Fibroblast of mammary gland (primary cell): ENCODE results near the gene GUCD1.

Experiments used
- DNase-seq: peaks from one replicate; pipeline ENCODE4 v3.0.0-alpha.2; 2010; ENCODE audit warnings: low read depth
- H3K4me3 ChIP-seq: 2 replicates; pipeline ENCODE4 v1.5.1; 2011; ENCODE audit warnings: low read depth, mild to moderate bottlenecking, low read length, moderate library complexity; ENCODE audit not compliant: control insufficient read depth
- TF ChIP-seq, protein P1 (sequence below): conservative IDR thresholded peaks from 2 replicates; pipeline ENCODE4 v1.5.1; 2011; ENCODE audit warnings: low read depth, low read length, inconsistent platforms; ENCODE audit not compliant: control insufficient read depth, insufficient read depth

GUCD1 gene

DNA sequence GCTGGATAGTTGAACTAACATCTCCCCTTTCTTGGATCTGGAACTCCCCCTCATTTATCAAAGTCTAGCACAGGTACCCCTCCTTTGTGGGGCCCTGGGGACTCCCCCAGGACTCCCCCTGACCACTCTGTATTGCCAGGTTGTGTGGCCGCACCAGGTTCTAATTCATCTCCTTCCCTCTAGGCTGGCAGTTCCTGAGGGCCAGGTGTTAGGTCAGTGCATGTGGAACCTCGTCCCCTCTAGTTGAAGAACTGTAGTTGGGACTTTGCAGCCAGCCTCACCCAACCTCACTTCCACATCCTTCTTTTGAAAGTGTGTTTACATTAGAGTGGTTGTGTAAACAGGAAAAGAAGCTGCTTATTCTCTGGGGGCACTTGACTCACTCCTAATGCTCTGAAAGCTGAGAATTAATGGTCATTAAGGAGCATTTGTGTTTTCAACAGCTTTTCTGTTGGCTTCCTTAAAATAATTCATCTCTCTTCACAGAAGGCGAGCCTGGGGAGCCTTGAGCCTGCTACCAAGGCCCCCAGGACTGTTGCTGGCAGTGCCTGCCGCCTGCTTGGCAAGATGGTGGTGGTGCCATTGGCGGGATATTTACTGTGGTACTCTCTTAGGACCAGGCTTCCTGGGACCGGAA lies 48.0 kb downstream of the GUCD1 start:
- DNase-seq: peak; percentile 46
- TF ChIP-seq, protein P1, sequence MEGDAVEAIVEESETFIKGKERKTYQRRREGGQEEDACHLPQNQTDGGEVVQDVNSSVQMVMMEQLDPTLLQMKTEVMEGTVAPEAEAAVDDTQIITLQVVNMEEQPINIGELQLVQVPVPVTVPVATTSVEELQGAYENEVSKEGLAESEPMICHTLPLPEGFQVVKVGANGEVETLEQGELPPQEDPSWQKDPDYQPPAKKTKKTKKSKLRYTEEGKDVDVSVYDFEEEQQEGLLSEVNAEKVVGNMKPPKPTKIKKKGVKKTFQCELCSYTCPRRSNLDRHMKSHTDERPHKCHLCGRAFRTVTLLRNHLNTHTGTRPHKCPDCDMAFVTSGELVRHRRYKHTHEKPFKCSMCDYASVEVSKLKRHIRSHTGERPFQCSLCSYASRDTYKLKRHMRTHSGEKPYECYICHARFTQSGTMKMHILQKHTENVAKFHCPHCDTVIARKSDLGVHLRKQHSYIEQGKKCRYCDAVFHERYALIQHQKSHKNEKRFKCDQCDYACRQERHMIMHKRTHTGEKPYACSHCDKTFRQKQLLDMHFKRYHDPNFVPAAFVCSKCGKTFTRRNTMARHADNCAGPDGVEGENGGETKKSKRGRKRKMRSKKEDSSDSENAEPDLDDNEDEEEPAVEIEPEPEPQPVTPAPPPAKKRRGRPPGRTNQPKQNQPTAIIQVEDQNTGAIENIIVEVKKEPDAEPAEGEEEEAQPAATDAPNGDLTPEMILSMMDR: no peak
- H3K4me3 ChIP-seq: no peak overlapping the region

DNA sequence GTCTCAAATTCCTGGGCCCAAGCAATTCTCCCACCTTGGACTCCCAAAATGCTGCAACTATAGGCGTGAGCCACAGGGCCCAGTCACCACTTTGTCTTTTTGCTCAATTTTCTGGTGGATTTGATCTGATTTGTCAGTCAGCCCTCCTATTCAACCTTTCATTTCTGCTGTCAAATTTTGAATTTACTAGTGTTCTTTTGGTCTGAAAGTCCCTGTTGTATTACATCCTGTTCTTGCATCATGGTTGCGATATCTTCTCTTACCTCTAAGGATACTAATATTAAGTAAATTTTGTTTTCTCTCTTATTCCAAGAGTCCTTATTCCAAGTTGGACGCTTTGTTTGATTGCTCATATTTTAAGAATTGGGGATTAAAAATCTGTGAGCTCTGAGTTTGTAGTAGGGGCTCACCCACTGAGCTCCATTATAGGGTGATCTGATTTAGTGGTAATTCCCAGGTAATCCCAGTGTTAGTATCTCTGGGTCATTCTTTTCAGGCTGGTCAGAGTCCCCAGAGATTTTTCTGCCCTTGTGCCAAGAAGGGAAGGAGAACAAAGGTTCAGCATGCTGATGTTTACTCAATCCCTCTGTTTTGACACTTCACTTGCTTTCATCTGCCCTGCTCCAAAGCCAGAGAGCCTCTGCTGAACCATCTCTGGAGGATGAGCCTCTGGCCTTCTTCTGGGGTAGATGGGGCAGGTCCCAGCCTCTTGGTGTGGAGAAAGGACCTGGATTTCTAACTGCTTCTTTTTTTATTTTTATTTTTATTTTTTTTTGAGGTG lies 49.8 kb downstream of the GUCD1 start:
- TF ChIP-seq, protein P1: no peak
- H3K4me3 ChIP-seq: no peak overlapping the region
- DNase-seq: peak; percentile 40

DNA sequence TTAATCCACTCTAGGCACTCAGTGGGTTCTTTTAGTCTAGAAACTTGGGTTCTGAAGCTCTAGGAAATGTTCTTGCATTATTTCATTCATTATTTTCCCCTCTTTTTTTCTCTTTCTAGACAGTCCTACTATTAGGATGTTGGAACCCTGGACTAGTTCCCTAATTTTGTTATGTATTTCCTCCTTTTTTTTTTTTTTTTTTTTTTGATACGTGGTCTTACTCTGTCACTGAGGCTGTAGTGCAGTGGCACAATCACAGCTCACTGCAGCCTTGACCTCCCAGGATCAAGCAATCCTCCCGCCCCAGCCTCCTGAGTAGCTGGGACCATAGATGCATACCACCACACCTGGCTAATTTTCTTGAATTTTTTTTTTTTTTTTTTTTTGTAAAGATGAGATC lies 50.4 kb downstream of the GUCD1 start:
- no peak overlapping the region for H3K4me3 ChIP-seq
- DNase-seq: no peak
- TF ChIP-seq, protein P1: no peak

DNA sequence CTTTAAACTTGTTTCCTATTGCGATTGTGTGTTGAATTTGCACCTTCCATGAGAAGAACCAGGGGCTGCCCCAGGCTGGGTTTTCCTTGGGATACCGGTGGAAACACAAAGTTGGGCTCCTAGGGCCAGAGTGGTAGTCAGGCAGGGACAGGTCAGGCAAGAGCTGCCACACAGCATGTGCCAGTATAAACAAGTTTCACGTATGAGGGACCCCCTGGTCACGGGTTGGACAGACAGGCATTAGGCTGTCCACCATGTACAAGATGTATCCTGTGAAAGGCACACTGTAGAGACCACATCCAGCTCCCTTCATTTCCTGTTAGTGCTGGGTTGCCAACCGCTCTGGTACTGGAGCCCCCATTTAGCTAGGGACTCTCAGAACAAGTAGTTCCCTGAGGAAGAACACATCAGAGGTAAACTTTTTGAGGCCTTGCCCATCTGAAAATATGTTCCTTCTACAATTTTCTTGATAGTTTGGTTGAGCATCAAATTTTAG lies 51.0 kb downstream of the GUCD1 start:
- no peak for DNase-seq
- TF ChIP-seq, protein P1: no peak
- H3K4me3 ChIP-seq: no peak overlapping the region

DNA sequence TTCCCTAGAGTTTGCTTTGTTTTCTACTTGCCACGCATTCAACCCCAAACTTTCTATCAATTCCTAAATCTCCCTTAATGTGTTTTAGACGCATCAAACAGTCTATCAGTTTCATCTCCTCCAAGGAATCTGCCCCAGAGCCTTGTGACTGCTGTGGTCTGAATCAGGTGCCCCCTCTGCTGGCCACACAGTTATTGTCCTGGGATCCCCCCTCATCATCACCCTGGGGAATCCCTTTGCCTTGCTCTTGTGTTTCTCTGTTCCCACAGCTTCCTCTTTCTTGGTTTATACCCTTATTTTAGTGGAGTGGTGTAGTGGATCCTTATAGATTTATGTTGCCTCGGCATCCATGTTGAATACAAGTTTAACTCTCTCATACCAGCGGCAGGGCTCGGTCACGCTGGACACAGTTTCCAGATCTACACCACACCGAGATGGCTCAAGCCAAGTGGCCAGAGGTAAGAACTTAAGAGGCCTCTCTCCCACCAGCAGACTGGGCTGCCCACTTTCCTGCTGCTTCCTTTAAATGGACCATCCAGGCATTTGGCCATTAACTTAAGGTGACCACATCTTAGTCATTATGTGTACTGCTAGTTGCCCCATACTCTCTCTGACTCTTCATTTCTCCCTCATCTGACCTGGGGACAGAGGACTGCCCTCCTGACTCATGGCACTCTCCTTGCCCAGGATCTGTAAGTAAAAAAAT lies 51.6 kb downstream of the GUCD1 start:
- DNase-seq: peak; percentile 65
- TF ChIP-seq, protein P1: peak; percentile 76
- no peak overlapping the region for H3K4me3 ChIP-seq

DNA sequence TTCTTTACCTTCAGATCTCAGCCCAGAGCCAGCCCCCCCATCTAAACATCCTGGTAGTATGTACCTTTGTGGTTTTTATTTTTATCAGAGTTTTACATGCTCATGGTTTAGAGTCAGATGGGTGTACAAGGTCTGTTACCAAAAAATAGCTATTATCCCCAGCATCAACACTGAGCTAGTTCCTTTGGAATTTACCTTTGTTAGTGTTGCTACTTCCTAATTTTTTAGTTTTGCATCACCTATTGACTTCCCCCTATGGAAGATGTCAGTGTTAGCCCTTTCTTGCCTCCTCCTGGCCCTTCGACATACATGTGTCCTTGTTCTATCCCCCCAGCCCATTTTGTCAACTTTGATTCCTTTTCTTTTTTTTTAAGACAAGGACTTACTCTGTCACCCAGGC lies 52.4 kb downstream of the GUCD1 start:
- no peak for DNase-seq
- H3K4me3 ChIP-seq: no peak overlapping the region
- TF ChIP-seq, protein P1: no peak
